ENCODE data around the gene KCMF1. TPM values are rescaled to one million over a fixed set of nuclear protein-coding genes. Genes with fewer than 3 reads are reported as not detected.

The KCMF1 gene
- total and polyA plus RNA-seq, 2 of the 13 experiments (the other 11 are each of a cell fraction or from before 2014, with no cell fraction given), result 62.1 to 116 TPM

- TF ChIP-seq, protein P1, sequence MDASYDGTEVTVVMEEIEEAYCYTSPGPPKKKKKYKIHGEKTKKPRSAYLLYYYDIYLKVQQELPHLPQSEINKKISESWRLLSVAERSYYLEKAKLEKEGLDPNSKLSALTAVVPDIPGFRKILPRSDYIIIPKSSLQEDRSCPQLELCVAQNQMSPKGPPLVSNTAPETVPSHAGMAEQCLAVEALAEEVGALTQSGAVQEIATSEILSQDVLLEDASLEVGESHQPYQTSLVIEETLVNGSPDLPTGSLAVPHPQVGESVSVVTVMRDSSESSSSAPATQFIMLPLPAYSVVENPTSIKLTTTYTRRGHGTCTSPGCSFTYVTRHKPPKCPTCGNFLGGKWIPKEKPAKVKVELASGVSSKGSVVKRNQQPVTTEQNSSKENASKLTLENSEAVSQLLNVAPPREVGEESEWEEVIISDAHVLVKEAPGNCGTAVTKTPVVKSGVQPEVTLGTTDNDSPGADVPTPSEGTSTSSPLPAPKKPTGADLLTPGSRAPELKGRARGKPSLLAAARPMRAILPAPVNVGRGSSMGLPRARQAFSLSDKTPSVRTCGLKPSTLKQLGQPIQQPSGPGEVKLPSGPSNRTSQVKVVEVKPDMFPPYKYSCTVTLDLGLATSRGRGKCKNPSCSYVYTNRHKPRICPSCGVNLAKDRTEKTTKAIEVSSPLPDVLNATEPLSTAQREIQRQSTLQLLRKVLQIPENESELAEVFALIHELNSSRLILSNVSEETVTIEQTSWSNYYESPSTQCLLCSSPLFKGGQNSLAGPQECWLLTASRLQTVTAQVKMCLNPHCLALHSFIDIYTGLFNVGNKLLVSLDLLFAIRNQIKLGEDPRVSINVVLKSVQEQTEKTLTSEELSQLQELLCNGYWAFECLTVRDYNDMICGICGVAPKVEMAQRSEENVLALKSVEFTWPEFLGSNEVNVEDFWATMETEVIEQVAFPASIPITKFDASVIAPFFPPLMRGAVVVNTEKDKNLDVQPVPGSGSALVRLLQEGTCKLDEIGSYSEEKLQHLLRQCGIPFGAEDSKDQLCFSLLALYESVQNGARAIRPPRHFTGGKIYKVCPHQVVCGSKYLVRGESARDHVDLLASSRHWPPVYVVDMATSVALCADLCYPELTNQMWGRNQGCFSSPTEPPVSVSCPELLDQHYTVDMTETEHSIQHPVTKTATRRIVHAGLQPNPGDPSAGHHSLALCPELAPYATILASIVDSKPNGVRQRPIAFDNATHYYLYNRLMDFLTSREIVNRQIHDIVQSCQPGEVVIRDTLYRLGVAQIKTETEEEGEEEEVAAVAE (CRISPR knock-in tag; IDR thresholded peaks at IDR 0.05; ENCODE audit: borderline replicate concordance), result no peak
- TF ChIP-seq ZFP82 (CRISPR knock-in tag; IDR thresholded peaks at IDR 0.05; ENCODE audit: borderline replicate concordance), result no peak
- TF ChIP-seq, protein P2, sequence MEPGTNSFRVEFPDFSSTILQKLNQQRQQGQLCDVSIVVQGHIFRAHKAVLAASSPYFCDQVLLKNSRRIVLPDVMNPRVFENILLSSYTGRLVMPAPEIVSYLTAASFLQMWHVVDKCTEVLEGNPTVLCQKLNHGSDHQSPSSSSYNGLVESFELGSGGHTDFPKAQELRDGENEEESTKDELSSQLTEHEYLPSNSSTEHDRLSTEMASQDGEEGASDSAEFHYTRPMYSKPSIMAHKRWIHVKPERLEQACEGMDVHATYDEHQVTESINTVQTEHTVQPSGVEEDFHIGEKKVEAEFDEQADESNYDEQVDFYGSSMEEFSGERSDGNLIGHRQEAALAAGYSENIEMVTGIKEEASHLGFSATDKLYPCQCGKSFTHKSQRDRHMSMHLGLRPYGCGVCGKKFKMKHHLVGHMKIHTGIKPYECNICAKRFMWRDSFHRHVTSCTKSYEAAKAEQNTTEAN (CRISPR knock-in tag; conservative IDR thresholded peaks at IDR 0.05), result peak; percentile 79; the same call in 1 of the 2 replicates
- peak; percentile 66; the same call in 1 of the 2 replicates for TF ChIP-seq SMYD3 (CRISPR knock-in tag; IDR thresholded peaks at IDR 0.05)
- TF ChIP-seq DNMT1 (CRISPR knock-in tag; IDR thresholded peaks at IDR 0.05), result no peak; the same call in 1 of the 2 replicates
- no peak for TF ChIP-seq ZNF234 (CRISPR knock-in tag; conservative IDR thresholded peaks at IDR 0.05)
- peak; percentile 80; the same call in 1 of the 2 replicates for TF ChIP-seq STAT6 (CRISPR knock-in tag; IDR thresholded peaks at IDR 0.05; ENCODE audit: borderline replicate concordance)
- TF ChIP-seq ZKSCAN5 (CRISPR knock-in tag; IDR thresholded peaks at IDR 0.05), result peak; percentile 100
- TF ChIP-seq ZZZ3 (CRISPR knock-in tag; IDR thresholded peaks at IDR 0.05; ENCODE audit: borderline replicate concordance), result peak; percentile 53; the same call in 1 of the 2 replicates
- TF ChIP-seq ATF2 (CRISPR knock-in tag; IDR thresholded peaks at IDR 0.05), result no peak
- no peak; the same call in 1 of the 2 replicates for TF ChIP-seq MBD4 (IDR thresholded peaks at IDR 0.05; ENCODE audit: borderline replicate concordance, low read length)
- no peak for TF ChIP-seq IRX3 (CRISPR knock-in tag; IDR thresholded peaks at IDR 0.05; ENCODE audit: borderline replicate concordance, low read depth)
- TF ChIP-seq PHF21A (CRISPR knock-in tag; IDR thresholded peaks at IDR 0.05), result peak; percentile 87
- TF ChIP-seq, protein P3, sequence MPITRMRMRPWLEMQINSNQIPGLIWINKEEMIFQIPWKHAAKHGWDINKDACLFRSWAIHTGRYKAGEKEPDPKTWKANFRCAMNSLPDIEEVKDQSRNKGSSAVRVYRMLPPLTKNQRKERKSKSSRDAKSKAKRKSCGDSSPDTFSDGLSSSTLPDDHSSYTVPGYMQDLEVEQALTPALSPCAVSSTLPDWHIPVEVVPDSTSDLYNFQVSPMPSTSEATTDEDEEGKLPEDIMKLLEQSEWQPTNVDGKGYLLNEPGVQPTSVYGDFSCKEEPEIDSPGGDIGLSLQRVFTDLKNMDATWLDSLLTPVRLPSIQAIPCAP (CRISPR knock-in tag; IDR thresholded peaks at IDR 0.05; ENCODE audit: low read depth), result no peak
- TF ChIP-seq ZNF275 (CRISPR knock-in tag; IDR thresholded peaks at IDR 0.05; ENCODE audit: borderline replicate concordance), result no peak
Observed at GRCh38 chr2:84946204-84947009, 24.6 kb upstream of the KCMF1 start (continued).
